GM21381 (cell line): ENCODE measurements around the gene RGL3.
"Not testable (repeated sequence)": the region's sequence is repeated elsewhere in the genome, so short reads cannot be mapped to it uniquely, and the experiment has no call there.

Source experiments
- ATAC-seq: cut with Tn5 transposase; IDR thresholded peaks from one replicate; pipeline ENCODE4 v1.9.1; 2021; ENCODE audit warnings: mild to moderate bottlenecking, moderate library complexity; ENCODE audit not compliant: unreplicated experiment

Gene RGL3

DNA sequence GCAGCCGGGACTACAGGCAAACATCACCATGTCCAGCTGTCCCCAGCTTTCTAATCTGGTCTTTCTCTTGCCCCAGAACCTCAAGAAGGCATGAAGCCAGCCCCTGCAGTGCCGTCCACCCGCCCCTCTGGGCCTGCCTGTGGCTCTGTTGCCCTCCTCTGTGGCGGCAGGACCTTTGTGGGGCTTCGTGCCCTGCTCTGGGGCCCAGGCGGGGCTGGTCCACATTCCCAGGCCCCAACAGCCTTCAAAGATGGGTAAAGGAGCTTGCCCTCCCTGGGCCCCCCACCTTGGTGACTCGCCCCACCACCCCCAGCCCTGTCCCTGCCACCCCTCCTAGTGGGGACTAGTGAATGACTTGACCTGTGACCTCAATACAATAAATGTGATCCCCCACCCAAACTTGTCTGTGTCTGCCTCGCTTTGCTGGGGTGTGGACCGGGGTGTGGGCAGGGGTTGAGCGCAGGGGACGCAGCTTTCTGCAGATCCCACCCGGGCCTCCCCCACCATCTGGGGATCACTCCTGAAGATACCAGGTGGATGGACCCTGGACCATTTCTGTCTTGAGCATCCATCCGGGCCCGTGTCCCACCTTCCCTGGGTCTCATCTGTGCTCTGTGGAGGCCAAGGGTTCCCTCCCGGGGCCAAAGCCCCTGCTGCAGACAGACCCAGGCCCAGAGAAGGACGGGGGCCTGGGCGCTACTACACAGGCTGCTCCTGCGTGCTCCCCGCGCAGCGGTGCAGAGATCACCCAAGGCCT lies 31.6 kb upstream of the RGL3 start:
- no peak for ATAC-seq

DNA sequence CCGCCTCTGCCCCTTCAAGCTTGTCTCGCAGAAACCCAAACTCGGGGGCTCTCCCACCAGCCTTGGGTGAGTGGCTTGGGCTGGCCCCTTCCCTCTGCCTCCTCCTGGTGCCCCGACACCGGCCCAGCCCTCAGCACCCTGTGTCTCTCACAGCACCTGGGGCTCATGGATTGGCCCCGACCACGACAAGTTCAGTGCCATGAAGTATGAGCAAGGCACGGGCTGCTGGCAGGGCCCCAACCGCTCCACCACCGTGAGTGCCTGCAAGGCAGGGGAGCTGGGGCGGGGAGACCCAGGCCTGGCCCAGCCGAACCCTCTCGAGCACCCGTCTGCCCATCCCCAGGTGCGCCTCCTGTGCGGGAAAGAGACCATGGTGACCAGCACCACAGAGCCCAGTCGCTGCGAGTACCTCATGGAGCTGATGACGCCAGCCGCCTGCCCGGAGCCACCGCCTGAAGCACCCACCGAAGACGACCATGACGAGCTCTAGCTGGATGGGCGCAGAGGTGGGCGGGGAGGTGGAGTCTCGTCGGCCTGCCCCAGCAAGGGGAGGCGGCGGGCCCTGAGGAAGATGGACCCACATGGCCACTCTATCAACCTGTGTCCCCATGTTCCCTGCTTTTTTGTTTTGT lies 29.9 kb upstream of the RGL3 start:
- no peak for ATAC-seq

DNA sequence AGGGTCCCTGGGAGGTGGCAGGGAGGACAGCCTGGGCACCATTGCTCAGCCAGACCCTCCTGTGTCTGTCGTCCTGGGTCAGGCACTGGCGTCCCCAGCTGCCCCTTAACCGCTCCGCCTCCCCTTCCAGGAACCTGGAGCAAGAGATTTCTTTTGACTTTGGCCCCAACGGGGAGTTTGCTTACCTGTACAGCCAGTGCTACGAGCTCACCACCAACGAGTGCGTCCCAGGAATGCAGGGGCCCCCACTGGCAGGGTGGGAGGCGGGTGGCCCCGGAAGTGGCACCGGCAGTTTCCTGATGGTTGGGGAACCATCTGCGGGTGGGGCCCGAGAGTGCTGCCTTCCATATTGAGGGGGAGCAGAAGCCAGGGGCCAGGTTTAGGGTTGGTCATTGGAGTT lies 29.3 kb upstream of the RGL3 start:
- ATAC-seq: no peak

DNA sequence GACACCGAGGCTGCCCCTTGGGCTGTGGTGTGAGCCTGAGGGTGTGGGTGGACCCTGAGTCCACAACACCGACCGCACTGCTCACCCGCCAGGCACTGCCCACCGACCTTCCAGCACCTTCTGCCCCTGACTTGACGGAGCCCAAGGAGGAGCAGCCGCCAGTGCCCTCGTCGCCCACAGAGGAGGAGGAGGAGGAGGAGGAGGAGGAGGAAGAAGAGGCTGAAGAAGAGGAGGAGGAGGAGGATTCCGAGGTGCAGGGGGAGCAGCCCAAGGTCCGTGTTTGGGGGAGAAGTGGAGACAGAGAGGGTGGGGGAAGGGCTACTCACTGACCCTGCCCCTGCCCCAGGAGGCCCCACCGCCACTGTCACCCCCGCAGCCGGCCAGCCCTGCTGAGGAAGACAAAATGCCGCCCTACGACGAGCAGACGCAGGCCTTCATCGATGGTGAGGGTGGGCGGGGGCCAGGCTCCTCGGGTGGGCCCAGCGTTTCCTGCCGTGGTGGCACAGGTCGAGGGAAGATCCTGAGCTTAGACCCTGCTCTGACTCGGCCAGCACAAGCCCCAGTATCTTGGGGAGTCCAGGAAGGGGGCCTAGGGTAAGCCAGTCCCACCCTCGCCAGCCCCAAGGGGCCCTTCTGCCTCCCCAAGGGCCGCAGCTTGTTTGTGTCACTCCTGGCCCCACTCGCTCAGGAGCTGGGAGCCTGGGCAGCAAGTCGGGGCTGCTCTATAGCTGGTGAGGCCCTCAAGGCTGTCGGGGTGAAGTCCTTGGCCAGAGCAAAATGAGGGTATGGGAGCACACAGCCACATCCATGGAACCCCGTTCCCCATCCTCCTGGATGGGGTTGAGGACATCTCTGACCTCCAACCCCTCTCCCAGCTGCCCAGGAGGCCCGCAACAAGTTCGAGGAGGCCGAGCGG lies 28.5 kb upstream of the RGL3 start:
- ATAC-seq: no peak

- ATAC-seq: no peak
These were observed 27.7 kb upstream of the RGL3 start for GRCh38 chr19:11446652-11447301.

DNA sequence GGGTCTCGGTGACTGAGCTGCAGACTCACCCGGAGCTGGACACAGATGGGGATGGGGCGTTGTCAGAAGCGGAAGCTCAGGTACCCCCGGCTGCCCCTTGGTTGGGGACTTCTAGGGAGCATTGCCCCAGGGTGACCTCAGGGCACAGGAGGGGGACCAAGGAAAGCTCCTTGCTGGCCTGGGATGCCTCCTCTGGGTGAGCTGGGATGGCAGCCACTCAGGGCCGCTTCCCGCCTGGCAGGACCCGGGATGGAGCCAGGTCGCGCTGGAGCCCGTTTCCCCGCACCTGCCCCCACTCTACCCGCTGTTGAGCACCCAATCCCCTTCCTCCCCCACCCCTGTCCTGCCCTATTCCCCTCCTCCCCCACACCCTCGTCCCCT lies 27.1 kb upstream of the RGL3 start:
- ATAC-seq: no peak

GRCh38 chr19:11445141-11445540 lies 26.0 kb upstream of the RGL3 start:
- no peak for ATAC-seq

DNA sequence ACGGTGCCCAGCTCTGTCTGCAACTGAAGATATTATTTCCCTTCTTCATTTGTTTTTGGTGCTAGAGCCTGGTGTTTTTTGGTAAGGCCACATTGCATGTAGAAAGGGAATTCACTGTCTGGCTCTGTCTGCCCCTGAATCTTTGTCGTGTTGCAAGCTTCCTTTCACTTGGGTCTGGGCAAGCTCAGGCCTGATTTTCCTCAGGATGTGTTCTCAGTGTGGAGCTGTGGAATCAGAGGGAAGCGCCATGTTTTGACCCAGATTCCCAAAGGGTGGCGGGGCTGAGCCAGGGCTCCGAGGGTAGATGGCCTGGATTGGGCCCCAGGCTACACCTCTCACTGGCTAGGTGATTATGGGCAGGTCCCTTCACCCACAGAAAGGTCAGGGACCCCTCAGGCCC lies 24.9 kb upstream of the RGL3 start:
- ATAC-seq: no peak

DNA sequence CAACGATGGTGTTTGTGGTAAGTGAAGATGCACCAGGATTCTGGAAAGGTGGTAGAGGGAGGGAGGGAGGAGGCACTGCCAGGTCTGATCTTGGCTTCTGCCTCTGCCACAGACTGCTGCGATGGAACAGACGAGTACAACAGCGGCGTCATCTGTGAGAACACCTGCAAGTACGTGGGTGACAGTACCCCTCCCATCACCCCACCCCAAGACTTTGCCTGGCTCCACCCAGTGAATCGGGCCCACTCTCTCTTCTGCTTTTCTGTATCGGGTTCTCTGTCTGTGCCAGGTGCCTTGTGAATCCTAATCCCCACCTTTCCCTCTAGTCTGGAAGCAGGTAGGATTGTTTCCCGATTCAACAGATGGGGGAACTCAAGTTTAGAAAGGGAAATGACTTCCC lies 18.8 kb upstream of the RGL3 start:
- ATAC-seq: no peak

GRCh38 chr19:11435833-11436313 lies 16.8 kb upstream of the RGL3 start:
- ATAC-seq: no peak

DNA sequence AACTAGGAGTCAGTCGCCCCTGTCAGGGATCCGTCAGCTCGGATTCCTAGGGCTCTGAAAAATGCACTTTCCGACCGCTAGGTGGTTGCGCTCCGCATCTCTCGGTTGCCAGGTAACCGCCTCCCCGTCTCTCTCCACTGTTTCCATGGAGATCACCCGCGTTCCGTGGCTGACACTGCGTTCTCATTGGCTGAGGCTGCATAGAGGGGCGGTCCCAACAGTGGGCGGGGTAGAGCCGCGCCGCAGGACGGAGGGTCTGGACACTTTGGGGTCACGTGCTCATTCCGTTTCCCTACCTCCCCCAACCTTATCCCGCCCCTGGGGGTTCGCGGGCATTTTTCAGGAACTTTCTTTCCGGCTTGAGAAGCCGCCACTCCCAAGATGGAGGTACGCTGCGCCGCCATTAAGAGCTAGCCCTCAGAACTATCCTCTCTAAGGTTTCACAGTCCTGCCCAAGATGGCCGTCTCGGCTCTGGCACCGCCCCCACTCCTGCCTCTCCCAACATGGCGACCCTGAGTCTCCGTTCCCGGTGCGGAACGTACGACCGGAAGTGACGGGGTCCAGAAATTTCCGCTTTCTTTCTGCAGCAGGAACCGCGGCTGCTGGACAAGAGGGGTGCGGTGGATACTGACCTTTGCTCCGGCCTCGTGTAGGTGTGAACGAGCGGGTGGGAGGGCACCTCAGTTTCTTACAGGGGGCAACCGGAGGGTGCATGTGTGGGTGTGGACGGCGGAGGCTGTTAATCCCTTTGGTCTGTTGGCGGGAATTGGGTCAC lies 16.1 kb upstream of the RGL3 start, which contains the start of the genes ODAD3 and PRKCSH:
TSS of gene ODAD3 (minus strand) at position 65 of the 776 bp plus-strand sequence. CDS start 105 bp downstream, outside the sequence.
TSS of gene PRKCSH (plus strand) at position 579 of the 776 bp plus-strand sequence. CDS start 483 bp downstream, outside the sequence.
- ATAC-seq: peak; percentile 87

- no peak for ATAC-seq
These were observed 15.6 kb upstream of the RGL3 start for GRCh38 chr19:11434703-11435056.

- ATAC-seq: not testable (repeated sequence)
These were observed 14.4 kb upstream of the RGL3 start for GRCh38 chr19:11433526-11433925.

- no peak for ATAC-seq
These were observed 7.5 kb upstream of the RGL3 start for GRCh38 chr19:11426656-11427055.

DNA sequence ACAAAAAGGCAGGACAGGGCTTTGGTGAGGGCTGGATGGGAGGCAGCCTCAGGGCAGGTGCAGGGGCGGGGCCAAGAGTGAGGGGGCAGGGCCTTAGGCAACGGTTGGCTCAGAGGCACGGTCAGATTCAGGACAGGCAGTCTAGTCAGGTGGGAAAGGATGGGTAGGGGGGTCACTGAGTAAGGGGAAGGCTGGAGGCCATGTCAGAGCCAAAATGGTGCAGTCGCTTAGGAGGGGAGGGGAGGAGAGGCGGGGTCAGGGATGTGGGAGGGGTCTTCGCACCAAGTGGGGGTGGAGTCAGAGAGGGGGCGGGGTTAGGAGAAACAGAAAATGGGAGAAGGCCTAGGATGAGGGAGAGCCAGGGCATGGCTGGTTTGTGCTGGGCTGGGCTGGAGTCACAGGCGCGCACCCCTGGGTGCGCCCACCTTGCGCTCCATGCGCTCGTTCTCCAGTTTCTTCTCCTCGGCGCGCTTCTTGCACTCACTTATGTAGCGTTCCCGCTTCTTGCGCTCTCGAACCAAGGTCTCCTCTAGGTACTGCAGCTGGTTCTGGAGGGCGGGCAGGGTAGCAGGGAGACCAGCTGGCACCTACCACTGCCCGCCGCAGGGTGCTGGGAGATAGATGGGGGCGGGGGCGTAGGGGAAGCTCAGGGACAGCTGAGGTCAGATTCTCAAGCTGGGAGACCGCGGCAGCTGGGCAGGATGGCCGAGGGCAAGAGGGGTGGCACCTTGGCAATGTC lies 6.8 kb upstream of the RGL3 start:
- no peak for ATAC-seq

DNA sequence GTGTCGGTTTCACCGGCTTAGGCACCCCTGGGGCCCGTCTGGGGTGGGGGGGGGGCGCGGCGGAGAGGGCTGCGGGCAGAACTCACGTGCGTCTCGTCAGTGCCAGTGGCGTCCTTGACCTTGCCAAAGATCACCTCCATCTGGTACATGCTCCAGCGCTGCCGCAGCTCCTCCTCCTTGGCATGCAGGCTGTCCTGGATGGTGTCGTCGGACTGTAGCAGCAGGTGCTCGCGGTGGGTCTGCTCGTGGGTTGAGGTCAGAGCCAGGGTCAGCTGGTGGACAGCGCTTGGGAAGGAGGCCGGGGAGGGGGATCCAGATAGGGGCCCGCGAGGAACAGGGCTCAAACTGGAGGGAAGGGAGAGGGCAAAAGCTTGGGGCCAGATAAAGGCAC lies 4.7 kb upstream of the RGL3 start:
- no peak for ATAC-seq

- ATAC-seq: no peak
These were observed 4.2 kb upstream of the RGL3 start for GRCh38 chr19:11423164-11423790.

DNA sequence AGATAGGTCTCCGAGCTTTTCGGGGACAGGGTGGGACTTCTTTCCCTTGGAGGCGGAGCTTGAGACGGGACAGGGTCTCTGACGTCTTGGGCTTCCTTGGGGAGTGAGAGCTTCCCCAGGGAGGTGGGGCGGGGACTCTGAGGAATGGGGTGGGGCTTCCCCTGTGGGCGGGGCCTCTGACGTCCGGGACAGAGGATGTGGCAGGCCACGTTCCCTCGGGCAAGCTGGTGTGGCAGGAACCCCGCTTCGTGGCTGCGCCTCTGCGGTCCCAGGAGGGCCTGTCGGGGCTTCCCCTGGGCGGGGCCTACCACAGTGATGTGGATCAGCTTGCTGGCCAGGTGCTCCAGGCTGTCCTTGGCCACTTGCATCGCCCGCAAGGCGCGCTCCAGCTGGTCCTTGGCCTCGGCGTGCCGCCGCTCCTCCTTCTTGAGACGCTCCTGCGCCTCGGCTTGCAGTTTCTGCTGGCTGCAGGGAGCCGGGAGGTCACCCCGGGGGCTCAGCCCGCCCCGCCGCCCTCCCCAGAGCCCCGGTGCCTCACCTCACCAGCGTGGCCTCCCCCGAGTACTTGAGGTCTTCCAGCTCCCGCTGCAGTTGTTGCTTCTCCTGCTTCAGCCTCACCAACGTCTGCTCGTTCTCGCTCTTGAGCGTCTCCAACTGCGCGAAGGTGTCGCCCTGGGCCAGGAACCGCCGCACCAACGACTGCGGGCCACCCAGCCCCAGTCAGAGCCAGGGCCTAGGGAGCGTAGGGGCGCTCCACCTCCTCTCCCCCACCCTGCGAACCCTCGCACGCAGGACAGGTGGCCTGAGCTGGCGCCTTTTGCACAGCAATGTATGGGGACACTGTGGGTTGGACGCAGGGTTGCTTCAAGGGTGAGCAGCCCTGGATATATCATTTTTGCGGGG lies 3.3 kb upstream of the RGL3 start:
- ATAC-seq: peak; percentile 47
